WTC11 (cell line): ENCODE data around the gene ACOT9. TPM values are rescaled to one million over a fixed set of nuclear protein-coding genes. Genes with fewer than 3 reads are reported as not detected.

Experiments used
- ATAC-seq: fragments of 200-7000 bp; cut with Tn5 transposase; 2 replicates; pipeline ENCODE4 v1.10.0; 2021; ENCODE audit warnings: mild to moderate bottlenecking, moderate library complexity
- CTCF ChIA-PET: fragments of 300-600 bp; sonication (Branson Sonifier 250); formaldehyde crosslinking; loops from one replicate; lab custom pipeline; 2021; ENCODE audit warnings: antibody characterized with exemption; lab: Charles Lee
- POLR2A ChIA-PET: fragments of 350-600 bp; sonication (Branson Sonifier 250); formaldehyde crosslinking; loops from one replicate; lab custom pipeline; 2021; ENCODE audit warnings: antibody characterized with exemption; lab: Charles Lee
- DNase-seq: peaks from one replicate; pipeline ENCODE4 v3.0.0; 2021; ENCODE audit warnings: low spot score
- H3K27ac Mint-ChIP-seq: 2 replicates; pipeline ENCODE4 v1.8.0; 2021; ENCODE audit warnings: mixed read lengths
- H3K27me3 Mint-ChIP-seq: 2 replicates; pipeline ENCODE4 v1.8.0; 2021; ENCODE audit warnings: low read depth, mild to moderate bottlenecking, moderate library complexity, mixed read lengths
- H3K36me3 Mint-ChIP-seq: 2 replicates; pipeline ENCODE4 v1.8.0; 2021; ENCODE audit warnings: mixed read lengths
- H3K4me1 Mint-ChIP-seq: 2 replicates; pipeline ENCODE4 v1.8.0; 2022; ENCODE audit warnings: mixed read lengths
- H3K4me3 Mint-ChIP-seq: 2 replicates; pipeline ENCODE4 v1.8.0; 2021; ENCODE audit warnings: mild to moderate bottlenecking, moderate library complexity, mixed read lengths
- H3K9me3 Mint-ChIP-seq: 2 replicates; pipeline ENCODE4 v1.8.0; 2021; ENCODE audit warnings: mixed read lengths
- FOXJ3 ChIP-seq: sonication (generic); formaldehyde crosslinking; IDR thresholded peaks from 2 replicates; pipeline ENCODE4 v1.9.0; 2021; ENCODE audit warnings: missing genetic modification reagents, mild to moderate bottlenecking, borderline replicate concordance
- FOXK1 ChIP-seq: sonication (generic); formaldehyde crosslinking; IDR thresholded peaks from 2 replicates; pipeline ENCODE4 v1.8.0; 2022; ENCODE audit warnings: mild to moderate bottlenecking, moderate library complexity, missing genetic modification reagents
- GRHL2 ChIP-seq: fragments of 250-450 bp; sonication (Bioruptor Pico); IDR thresholded peaks from 2 replicates; pipeline ENCODE4 v1.8.0; 2022; ENCODE audit warnings: mild to moderate bottlenecking, moderate library complexity; ENCODE audit not compliant: insufficient replicate concordance, severe bottlenecking
- HMGA2 ChIP-seq: fragments of 250-450 bp; sonication (Bioruptor Pico); IDR thresholded peaks from 2 replicates; pipeline ENCODE4 v1.4.0; 2021; ENCODE audit warnings: mild to moderate bottlenecking, moderate library complexity
- KAT7 ChIP-seq: sonication (generic); formaldehyde crosslinking; IDR thresholded peaks from 2 replicates; pipeline ENCODE4 v1.8.1; 2023; ENCODE audit warnings: missing genetic modification reagents, mild to moderate bottlenecking, borderline replicate concordance
- MXD4 ChIP-seq: fragments of 250-450 bp; sonication (Bioruptor Pico); IDR thresholded peaks from 2 replicates; pipeline ENCODE4 v1.8.0; 2021; ENCODE audit warnings: mild to moderate bottlenecking, moderate library complexity, borderline replicate concordance
- MYBL2 ChIP-seq: sonication (generic); formaldehyde crosslinking; IDR thresholded peaks from 2 replicates; pipeline ENCODE4 v1.8.1; 2023; ENCODE audit warnings: mild to moderate bottlenecking, moderate library complexity, missing genetic modification reagents
- RELA ChIP-seq: sonication (generic); formaldehyde crosslinking; IDR thresholded peaks from 2 replicates; pipeline ENCODE4 v1.8.1; 2022; ENCODE audit warnings: missing genetic modification reagents, mild to moderate bottlenecking, borderline replicate concordance
- SP1 ChIP-seq: sonication (generic); formaldehyde crosslinking; conservative IDR thresholded peaks from 2 replicates; pipeline ENCODE4 v1.8.1; 2022; ENCODE audit warnings: missing genetic modification reagents
- ZNF121 ChIP-seq: sonication (generic); formaldehyde crosslinking; IDR thresholded peaks from 2 replicates; pipeline ENCODE4 v1.8.0; 2023; ENCODE audit warnings: missing genetic modification reagents
- total RNA-seq: library from RNA; stranded (reverse); gene quantifications from 3 replicates; pipeline ENCODE4 v1.2.3, GENCODE V29; 2021
- TF ChIP-seq, protein P1 (sequence below): sonication (generic); formaldehyde crosslinking; IDR thresholded peaks from 2 replicates; pipeline ENCODE4 v1.8.1; 2023; ENCODE audit warnings: mild to moderate bottlenecking, missing genetic modification reagents, moderate library complexity
- TF ChIP-seq, protein P2 (sequence below): fragments of 250-450 bp; sonication (Bioruptor Pico); conservative IDR thresholded peaks from 2 replicates; pipeline ENCODE4 v1.9.0; 2021; ENCODE audit warnings: mild to moderate bottlenecking
- TF ChIP-seq, protein P3 (sequence below): sonication (generic); formaldehyde crosslinking; IDR thresholded peaks from 2 replicates; pipeline ENCODE4 v1.8.1; 2023; ENCODE audit warnings: mild to moderate bottlenecking, moderate library complexity, missing genetic modification reagents
- TF ChIP-seq, protein P4 (sequence below): sonication (generic); formaldehyde crosslinking; IDR thresholded peaks from 2 replicates; pipeline ENCODE4 v1.8.1; 2022; ENCODE audit warnings: missing genetic modification reagents, borderline replicate concordance
- TF ChIP-seq, protein P5 (sequence below): sonication (generic); formaldehyde crosslinking; IDR thresholded peaks from 2 replicates; pipeline ENCODE4 v1.8.1; 2022; ENCODE audit warnings: low read depth, mild to moderate bottlenecking, moderate library complexity, missing genetic modification reagents, borderline replicate concordance
- TF ChIP-seq, protein P6 (sequence below): sonication (generic); formaldehyde crosslinking; IDR thresholded peaks from 2 replicates; pipeline ENCODE4 v1.8.1; 2022; ENCODE audit warnings: mild to moderate bottlenecking, moderate library complexity, missing genetic modification reagents

ACOT9 gene
- total RNA-seq, 1 experiment from 2014 or later = 29.3 TPM

DNA sequence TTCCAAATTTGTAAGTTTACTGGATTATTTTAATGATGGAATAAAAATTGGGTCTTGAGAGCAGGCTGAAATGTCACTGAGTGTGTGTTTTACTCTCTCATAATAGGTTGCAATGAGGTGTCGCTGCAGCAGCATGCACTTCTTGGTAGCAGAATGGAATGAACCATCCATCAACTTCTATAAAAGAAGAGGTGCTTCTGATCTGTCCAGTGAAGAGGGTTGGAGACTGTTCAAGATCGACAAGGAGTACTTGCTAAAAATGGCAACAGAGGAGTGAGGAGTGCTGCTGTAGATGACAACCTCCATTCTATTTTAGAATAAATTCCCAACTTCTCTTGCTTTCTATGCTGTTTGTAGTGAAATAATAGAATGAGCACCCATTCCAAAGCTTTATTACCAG is 42.5 kb upstream of the ACOT9 start (continued):
- TF ChIP-seq MXD4 (CRISPR knock-in tag) = no peak
- TF ChIP-seq, protein P1, sequence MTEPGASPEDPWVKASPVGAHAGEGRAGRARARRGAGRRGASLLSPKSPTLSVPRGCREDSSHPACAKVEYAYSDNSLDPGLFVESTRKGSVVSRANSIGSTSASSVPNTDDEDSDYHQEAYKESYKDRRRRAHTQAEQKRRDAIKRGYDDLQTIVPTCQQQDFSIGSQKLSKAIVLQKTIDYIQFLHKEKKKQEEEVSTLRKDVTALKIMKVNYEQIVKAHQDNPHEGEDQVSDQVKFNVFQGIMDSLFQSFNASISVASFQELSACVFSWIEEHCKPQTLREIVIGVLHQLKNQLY = no peak
- TF ChIP-seq, all 79 proteins: peak for 0

DNA sequence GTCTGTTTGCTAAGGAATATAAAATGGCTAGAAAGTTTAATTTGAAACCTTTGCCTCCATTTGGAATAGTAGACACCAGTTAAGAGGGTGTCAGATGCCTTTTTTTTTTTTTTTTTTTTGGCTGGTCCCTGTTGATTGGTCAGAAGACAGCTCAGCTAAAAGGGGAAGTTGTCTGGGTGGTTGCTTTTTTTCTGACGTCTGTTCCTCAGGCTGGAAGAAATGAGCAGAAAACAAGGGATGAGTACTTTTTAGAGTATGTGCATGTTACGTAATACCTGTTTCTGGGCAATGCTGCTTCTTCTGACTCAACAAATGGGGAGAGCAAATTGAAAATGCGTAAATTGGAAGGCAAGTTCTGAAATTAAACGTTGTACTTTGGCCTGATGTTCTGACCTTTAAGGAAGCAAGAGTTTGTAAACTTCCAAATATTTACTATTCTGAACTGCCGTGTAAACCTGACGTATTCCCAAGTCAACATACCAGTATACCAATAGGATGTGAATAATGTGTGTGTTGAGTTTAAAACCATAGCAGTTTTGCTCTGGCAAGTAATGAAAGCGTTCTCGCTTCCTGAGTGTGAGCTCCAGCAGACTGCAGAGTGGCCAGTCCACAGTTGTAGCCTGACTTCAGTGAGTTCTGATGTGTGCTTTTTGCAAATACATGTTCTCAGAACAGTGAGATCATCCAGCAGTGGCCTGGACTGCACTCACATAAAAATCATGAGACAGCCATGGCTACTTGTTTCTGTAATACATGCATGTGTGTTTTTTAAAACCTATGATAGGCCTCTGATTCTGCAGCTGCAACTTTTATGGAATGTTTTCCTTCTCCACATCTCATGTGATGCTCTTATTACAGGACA is 41.6 kb upstream of the ACOT9 start:
- ChIA-PET CTCF (interaction anchor here (0.7 kb wide), 2 partner anchors 76 to 117 kb away, joined by 3 to 4 read pairs; no protein-coding TSS in a partner anchor), POLR2A (no interaction called here)
- peak overlapping the region; percentile 93 for H3K4me3 Mint-ChIP-seq
- no peaks in the 10 kb centered on the region; the same call in 1 of the 2 replicates for H3K27me3 Mint-ChIP-seq
- no peak overlapping the region for H3K27ac Mint-ChIP-seq
- no peaks in the 10 kb centered on the region for H3K9me3 Mint-ChIP-seq
- H3K4me1 Mint-ChIP-seq = peaks cover 28% of the 10 kb centered on the region
- ATAC-seq (no peak), DNase-seq (no peak)
- H3K36me3 Mint-ChIP-seq = peaks cover 24% of the 10 kb centered on the region
- no peak for TF ChIP-seq RELA (CRISPR knock-in tag)
- TF ChIP-seq SP1 (CRISPR knock-in tag) = no peak
- TF ChIP-seq ZNF121 (CRISPR knock-in tag) = no peak
- no peak for TF ChIP-seq FOXK1 (CRISPR knock-in tag)
- TF ChIP-seq, protein P2, sequence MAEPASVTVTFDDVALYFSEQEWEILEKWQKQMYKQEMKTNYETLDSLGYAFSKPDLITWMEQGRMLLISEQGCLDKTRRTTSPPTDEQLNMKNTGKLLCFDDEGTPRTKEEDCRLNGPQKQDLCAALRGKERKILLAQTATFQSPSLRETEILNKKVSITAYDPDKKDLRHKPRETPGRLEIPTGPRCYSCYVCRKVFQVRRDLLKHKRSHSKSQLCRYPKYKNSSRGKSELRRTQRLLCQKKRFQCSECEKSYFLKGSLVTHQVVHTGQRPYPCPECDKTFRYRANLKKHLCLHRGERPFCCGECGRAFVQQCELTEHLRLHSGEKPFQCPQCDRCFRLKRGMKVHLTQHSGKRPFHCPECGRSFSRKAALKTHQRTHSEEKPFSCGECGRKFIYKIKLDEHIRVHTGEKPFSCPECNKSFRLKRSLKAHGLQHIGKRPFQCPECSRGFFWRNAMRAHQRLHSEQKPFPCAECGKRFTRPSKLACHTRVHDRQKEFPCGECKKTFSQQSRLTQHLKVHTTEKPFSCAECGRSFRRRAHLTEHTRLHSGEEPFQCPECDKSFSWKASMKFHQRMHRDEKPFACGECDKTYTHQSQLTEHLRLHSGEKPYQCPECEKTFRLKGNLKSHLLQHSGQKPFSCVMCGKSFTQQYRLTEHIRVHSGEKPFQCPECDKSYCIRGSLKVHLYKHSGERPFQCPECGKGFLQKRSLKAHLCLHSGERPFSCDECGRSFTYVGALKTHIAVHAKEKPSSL (CRISPR knock-in tag) = no peak
- TF ChIP-seq, protein P3, sequence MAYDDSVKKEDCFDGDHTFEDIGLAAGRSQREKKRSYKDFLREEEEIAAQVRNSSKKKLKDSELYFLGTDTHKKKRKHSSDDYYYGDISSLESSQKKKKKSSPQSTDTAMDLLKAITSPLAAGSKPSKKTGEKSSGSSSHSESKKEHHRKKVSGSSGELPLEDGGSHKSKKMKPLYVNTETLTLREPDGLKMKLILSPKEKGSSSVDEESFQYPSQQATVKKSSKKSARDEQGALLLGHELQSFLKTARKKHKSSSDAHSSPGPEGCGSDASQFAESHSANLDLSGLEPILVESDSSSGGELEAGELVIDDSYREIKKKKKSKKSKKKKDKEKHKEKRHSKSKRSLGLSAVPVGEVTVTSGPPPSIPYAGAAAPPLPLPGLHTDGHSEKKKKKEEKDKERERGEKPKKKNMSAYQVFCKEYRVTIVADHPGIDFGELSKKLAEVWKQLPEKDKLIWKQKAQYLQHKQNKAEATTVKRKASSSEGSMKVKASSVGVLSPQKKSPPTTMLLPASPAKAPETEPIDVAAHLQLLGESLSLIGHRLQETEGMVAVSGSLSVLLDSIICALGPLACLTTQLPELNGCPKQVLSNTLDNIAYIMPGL (CRISPR knock-in tag) = no peak
- TF ChIP-seq, protein P4, sequence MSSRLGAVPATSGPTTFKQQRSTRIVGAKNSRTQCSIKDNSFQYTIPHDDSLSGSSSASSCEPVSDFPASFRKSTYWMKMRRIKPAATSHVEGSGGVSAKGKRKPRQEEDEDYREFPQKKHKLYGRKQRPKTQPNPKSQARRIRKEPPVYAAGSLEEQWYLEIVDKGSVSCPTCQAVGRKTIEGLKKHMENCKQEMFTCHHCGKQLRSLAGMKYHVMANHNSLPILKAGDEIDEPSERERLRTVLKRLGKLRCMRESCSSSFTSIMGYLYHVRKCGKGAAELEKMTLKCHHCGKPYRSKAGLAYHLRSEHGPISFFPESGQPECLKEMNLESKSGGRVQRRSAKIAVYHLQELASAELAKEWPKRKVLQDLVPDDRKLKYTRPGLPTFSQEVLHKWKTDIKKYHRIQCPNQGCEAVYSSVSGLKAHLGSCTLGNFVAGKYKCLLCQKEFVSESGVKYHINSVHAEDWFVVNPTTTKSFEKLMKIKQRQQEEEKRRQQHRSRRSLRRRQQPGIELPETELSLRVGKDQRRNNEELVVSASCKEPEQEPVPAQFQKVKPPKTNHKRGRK (CRISPR knock-in tag) = no peak
- no peak for TF ChIP-seq MYBL2
- TF ChIP-seq, protein P5, sequence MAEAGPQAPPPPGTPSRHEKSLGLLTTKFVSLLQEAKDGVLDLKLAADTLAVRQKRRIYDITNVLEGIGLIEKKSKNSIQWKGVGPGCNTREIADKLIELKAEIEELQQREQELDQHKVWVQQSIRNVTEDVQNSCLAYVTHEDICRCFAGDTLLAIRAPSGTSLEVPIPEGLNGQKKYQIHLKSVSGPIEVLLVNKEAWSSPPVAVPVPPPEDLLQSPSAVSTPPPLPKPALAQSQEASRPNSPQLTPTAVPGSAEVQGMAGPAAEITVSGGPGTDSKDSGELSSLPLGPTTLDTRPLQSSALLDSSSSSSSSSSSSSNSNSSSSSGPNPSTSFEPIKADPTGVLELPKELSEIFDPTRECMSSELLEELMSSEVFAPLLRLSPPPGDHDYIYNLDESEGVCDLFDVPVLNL (CRISPR knock-in tag) = no peak
- no peak for TF ChIP-seq GRHL2 (CRISPR knock-in tag)
- no peak for TF ChIP-seq KAT7 (CRISPR knock-in tag)
- TF ChIP-seq HMGA2 (CRISPR knock-in tag) = no peak
- TF ChIP-seq, protein P6, sequence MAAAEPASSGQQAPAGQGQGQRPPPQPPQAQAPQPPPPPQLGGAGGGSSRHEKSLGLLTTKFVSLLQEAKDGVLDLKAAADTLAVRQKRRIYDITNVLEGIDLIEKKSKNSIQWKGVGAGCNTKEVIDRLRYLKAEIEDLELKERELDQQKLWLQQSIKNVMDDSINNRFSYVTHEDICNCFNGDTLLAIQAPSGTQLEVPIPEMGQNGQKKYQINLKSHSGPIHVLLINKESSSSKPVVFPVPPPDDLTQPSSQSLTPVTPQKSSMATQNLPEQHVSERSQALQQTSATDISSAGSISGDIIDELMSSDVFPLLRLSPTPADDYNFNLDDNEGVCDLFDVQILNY (CRISPR knock-in tag) = no peak
- no peak for TF ChIP-seq FOXJ3
